ENCODE data around the gene PCGF3.
"Not testable (repeated sequence)": the region's sequence is repeated elsewhere in the genome, so short reads cannot be mapped to it uniquely, and the experiment has no call there.

GRCh38 chr4:753186-753585, 47.6 kb downstream of the PCGF3 start:
- TF ChIP-seq CTCF (IDR thresholded peaks at IDR 0.05; ENCODE audit: insufficient read depth, low read length, poor library complexity, severe bottlenecking); EZH2phosphoT487 (conservative IDR thresholded peaks at IDR 0.05; ENCODE audit: low read length): not testable (repeated sequence)
